ENCODE data around the gene TMEM204. TPM values are rescaled to one million over a fixed set of nuclear protein-coding genes. Genes with fewer than 3 reads are reported as not detected.

The TMEM204 gene
- total RNA-seq, 1 experiment from 2014 or later = not detected

- no peak for DNase-seq (ENCODE audit: low read depth)
Observed at GRCh38 chr16:1557576-1557975, 24.1 kb downstream of the TMEM204 start.

GRCh38 chr16:1559446-1559975 lies 26.0 kb downstream of the TMEM204 start:
- DNase-seq (ENCODE audit: low read depth) = no peak

GRCh38 chr16:1560153-1560552 lies 26.7 kb downstream of the TMEM204 start:
- no peak for DNase-seq (ENCODE audit: low read depth)

- no peak for DNase-seq (ENCODE audit: low read depth)
Observed at GRCh38 chr16:1560866-1561265, 27.4 kb downstream of the TMEM204 start.

- DNase-seq (ENCODE audit: low read depth) = no peak
Observed at GRCh38 chr16:1561266-1561665, 27.8 kb downstream of the TMEM204 start.

- DNase-seq (ENCODE audit: low read depth) = no peak
Observed at GRCh38 chr16:1561836-1562235, 28.4 kb downstream of the TMEM204 start.

GRCh38 chr16:1563786-1564185 lies 30.3 kb downstream of the TMEM204 start:
- no peak for DNase-seq (ENCODE audit: low read depth)

GRCh38 chr16:1564325-1564724 lies 30.9 kb downstream of the TMEM204 start:
- DNase-seq (ENCODE audit: low read depth) = no peak

GRCh38 chr16:1565083-1565805 lies 31.8 kb downstream of the TMEM204 start:
- no peak for DNase-seq (ENCODE audit: low read depth)

GRCh38 chr16:1567988-1568387 lies 34.5 kb downstream of the TMEM204 start:
- no peak for DNase-seq (ENCODE audit: low read depth)

GRCh38 chr16:1571012-1571671 lies 37.7 kb downstream of the TMEM204 start:
- no peak for DNase-seq (ENCODE audit: low read depth)

- no peak for DNase-seq (ENCODE audit: low read depth)
Observed at GRCh38 chr16:1572673-1573072, 39.2 kb downstream of the TMEM204 start.

GRCh38 chr16:1573301-1573700 lies 39.8 kb downstream of the TMEM204 start:
- DNase-seq (ENCODE audit: low read depth) = no peak

GRCh38 chr16:1575578-1575977 lies 42.1 kb downstream of the TMEM204 start:
- no peak for DNase-seq (ENCODE audit: low read depth)

- no peak for DNase-seq (ENCODE audit: low read depth)
Observed at GRCh38 chr16:1579214-1579613, 45.7 kb downstream of the TMEM204 start.

- no peak for DNase-seq (ENCODE audit: low read depth)
Observed at GRCh38 chr16:1580256-1580655, 46.8 kb downstream of the TMEM204 start.

- DNase-seq (ENCODE audit: low read depth) = no peak
Observed at GRCh38 chr16:1580956-1581355, 47.5 kb downstream of the TMEM204 start.

- no peak for DNase-seq (ENCODE audit: low read depth)
Observed at GRCh38 chr16:1581804-1582203, 48.3 kb downstream of the TMEM204 start.

- no peak for DNase-seq (ENCODE audit: low read depth)
Observed at GRCh38 chr16:1583180-1583579, 49.7 kb downstream of the TMEM204 start.

- no peak for DNase-seq (ENCODE audit: low read depth)
Observed at GRCh38 chr16:1584926-1585484, 51.5 kb downstream of the TMEM204 start.

GRCh38 chr16:1590366-1590765 lies 56.9 kb downstream of the TMEM204 start:
- DNase-seq (ENCODE audit: low read depth) = no peak

- DNase-seq (ENCODE audit: low read depth) = no peak
Observed at GRCh38 chr16:1590930-1591705, 57.7 kb downstream of the TMEM204 start.

All from Daoy (cell line).